Gastroesophageal sphincter (tissue), 3 donors: ENCODE data around the gene PIGU.

ENCODE experiments used
- CTCF ChIP-seq, 4 experiments: fragments of 200-600 bp in 2 of 4; fragments of 450-650 bp in 2 of 4; sonication (generic) in 1 of 4; IDR thresholded peaks; one replicate each; pipeline ENCODE4 v1.5.1; 2017 to 2019; ENCODE audit warnings: antibody characterized with exemption in 4 of 4, mild to moderate bottlenecking in 2 of 4, moderate library complexity in 2 of 4
- EP300 ChIP-seq: sonication (generic); formaldehyde crosslinking; IDR thresholded peaks from one replicate; pipeline ENCODE4 v1.6.1; 2017; ENCODE audit warnings: antibody characterized with exemption, mild to moderate bottlenecking

- TF ChIP-seq CTCF (IDR thresholded peaks at IDR 0.05): no peak
- no peak for TF ChIP-seq EP300
These were observed 94.0 kb downstream of the PIGU start for GRCh38 chr20:34582911-34583310.
